Activated naive CD8-positive, alpha-beta T cell treated with anti-CD3 and anti-CD28 coated beads, Interleukin-2, amount 50 U/mL, for 24 hours (primary cell): Measurements from ENCODE around the gene S100A4.

Experiments
- ATAC-seq: fragments of 150-1000 bp; cut with Tn5 transposase; one replicate; pipeline ENCODE4 v1.10.0; 2021
- DNase-seq: peaks from one replicate; pipeline ENCODE4 v3.0.0; 2021
- H3K27ac Mint-ChIP-seq: one replicate; pipeline ENCODE4 v1.8.0; 2021; ENCODE audit warnings: mild to moderate bottlenecking, mixed read lengths
- H3K27me3 Mint-ChIP-seq: one replicate; pipeline ENCODE4 v1.8.0; 2021; ENCODE audit warnings: mixed read lengths
- H3K36me3 Mint-ChIP-seq: one replicate; pipeline ENCODE4 v1.8.0; 2021; ENCODE audit warnings: low read depth, mixed read lengths
- H3K4me1 Mint-ChIP-seq: one replicate; pipeline ENCODE4 v1.8.0; 2021; ENCODE audit warnings: mixed read lengths
- H3K4me3 Mint-ChIP-seq: one replicate; pipeline ENCODE4 v1.8.0; 2021; ENCODE audit warnings: mild to moderate bottlenecking, moderate library complexity, mixed read lengths
- H3K9me3 Mint-ChIP-seq: one replicate; pipeline ENCODE4 v1.8.0; 2021; ENCODE audit warnings: mixed read lengths

S100A4 gene

GRCh38 chr1:153561466-153561985 is 15.9 kb upstream of the S100A4 start:
- H3K4me3 Mint-ChIP-seq: no peak overlapping the region
- ATAC-seq (no peak), DNase-seq (no peak)
- H3K4me1 Mint-ChIP-seq: peaks cover 16% of the 10 kb centered on the region
- no peak overlapping the region for H3K27ac Mint-ChIP-seq
- H3K36me3 Mint-ChIP-seq: no peaks in the 10 kb centered on the region
- H3K27me3 Mint-ChIP-seq: no peaks in the 10 kb centered on the region
- H3K9me3 Mint-ChIP-seq: no peaks in the 10 kb centered on the region

GRCh38 chr1:153560771-153561465 is 15.3 kb upstream of the S100A4 start:
- Mint-ChIP-seq H3K4me1 (peaks cover 12% of the 10 kb centered on the region), H3K4me3 (no peak overlapping the region), H3K27me3 (no peaks in the 10 kb centered on the region), H3K36me3 (no peaks in the 10 kb centered on the region), H3K27ac (no peak overlapping the region), H3K9me3 (no peaks in the 10 kb centered on the region)
- no peak for ATAC-seq
- no peak for DNase-seq

- H3K27me3 Mint-ChIP-seq: no peaks in the 10 kb centered on the region
These were observed 14.6 kb upstream of the S100A4 start for GRCh38 chr1:153560241-153560640.

GRCh38 chr1:153557877-153558276 is 12.3 kb upstream of the S100A4 start:
- ATAC-seq: no peak
- no peak overlapping the region for H3K4me3 Mint-ChIP-seq
- no peaks in the 10 kb centered on the region for H3K27me3 Mint-ChIP-seq
- H3K4me1 Mint-ChIP-seq: no peaks in the 10 kb centered on the region
- H3K36me3 Mint-ChIP-seq: no peaks in the 10 kb centered on the region
- H3K27ac Mint-ChIP-seq: no peak overlapping the region
- DNase-seq: no peak
- no peaks in the 10 kb centered on the region for H3K9me3 Mint-ChIP-seq

More at GRCh38 chr1:153560241-153560640, 14.6 kb upstream of the S100A4 start:
- H3K9me3 Mint-ChIP-seq: no peaks in the 10 kb centered on the region
- DNase-seq (no peak), ATAC-seq (no peak)
- H3K27ac Mint-ChIP-seq: no peak overlapping the region
- H3K36me3 Mint-ChIP-seq: no peaks in the 10 kb centered on the region
- peaks cover 5% of the 10 kb centered on the region for H3K4me1 Mint-ChIP-seq
- no peak overlapping the region for H3K4me3 Mint-ChIP-seq

- H3K27me3 Mint-ChIP-seq: no peaks in the 10 kb centered on the region
- no peaks in the 10 kb centered on the region for H3K4me1 Mint-ChIP-seq
- no peaks in the 10 kb centered on the region for H3K9me3 Mint-ChIP-seq
- ATAC-seq: no peak
- no peaks in the 10 kb centered on the region for H3K36me3 Mint-ChIP-seq
- no peak for DNase-seq
- H3K27ac Mint-ChIP-seq: no peak overlapping the region
- H3K4me3 Mint-ChIP-seq: no peak overlapping the region
These were observed 10.7 kb upstream of the S100A4 start for GRCh38 chr1:153556348-153556747.

GRCh38 chr1:153553830-153554541 is 8.4 kb upstream of the S100A4 start:
- Mint-ChIP-seq H3K27ac (no peak overlapping the region), H3K27me3 (no peaks in the 10 kb centered on the region), H3K36me3 (no peaks in the 10 kb centered on the region), H3K4me3 (no peak overlapping the region), H3K4me1 (no peaks in the 10 kb centered on the region), H3K9me3 (no peaks in the 10 kb centered on the region)
- no peak for ATAC-seq
- no peak for DNase-seq

GRCh38 chr1:153553096-153553495 is 7.5 kb upstream of the S100A4 start:
- Mint-ChIP-seq H3K36me3 (no peaks in the 10 kb centered on the region), H3K4me1 (peaks cover 6% of the 10 kb centered on the region), H3K4me3 (no peak overlapping the region), H3K27me3 (no peaks in the 10 kb centered on the region), H3K27ac (no peak overlapping the region), H3K9me3 (no peaks in the 10 kb centered on the region)
- no peak for DNase-seq
- no peak for ATAC-seq

GRCh38 chr1:153552335-153552734 is 6.7 kb upstream of the S100A4 start:
- H3K4me3 Mint-ChIP-seq: no peak overlapping the region
- H3K27ac Mint-ChIP-seq: no peak overlapping the region
- DNase-seq (no peak), ATAC-seq (no peak)
- no peaks in the 10 kb centered on the region for H3K36me3 Mint-ChIP-seq
- no peaks in the 10 kb centered on the region for H3K27me3 Mint-ChIP-seq
- H3K4me1 Mint-ChIP-seq: peaks cover 6% of the 10 kb centered on the region
- no peaks in the 10 kb centered on the region for H3K9me3 Mint-ChIP-seq

GRCh38 chr1:153550827-153551500 is 5.4 kb upstream of the S100A4 start:
- Mint-ChIP-seq H3K9me3 (no peaks in the 10 kb centered on the region), H3K4me3 (no peak overlapping the region), H3K27ac (no peak overlapping the region), H3K27me3 (no peaks in the 10 kb centered on the region), H3K36me3 (no peaks in the 10 kb centered on the region), H3K4me1 (peaks cover 13% of the 10 kb centered on the region)
- ATAC-seq: no peak
- DNase-seq: no peak

- no peaks in the 10 kb centered on the region for H3K27me3 Mint-ChIP-seq
- H3K9me3 Mint-ChIP-seq: no peaks in the 10 kb centered on the region
- H3K4me3 Mint-ChIP-seq: no peak overlapping the region
- ATAC-seq (no peak), DNase-seq (no peak)
- peaks cover 19% of the 10 kb centered on the region for H3K4me1 Mint-ChIP-seq
- no peaks in the 10 kb centered on the region for H3K36me3 Mint-ChIP-seq
- no peak overlapping the region for H3K27ac Mint-ChIP-seq
These were observed 4.8 kb upstream of the S100A4 start for GRCh38 chr1:153550398-153550758.

GRCh38 chr1:153549741-153550397 is 4.3 kb upstream of the S100A4 start:
- H3K27ac Mint-ChIP-seq: no peak overlapping the region
- ATAC-seq (no peak), DNase-seq (no peak)
- H3K27me3 Mint-ChIP-seq: no peaks in the 10 kb centered on the region
- H3K36me3 Mint-ChIP-seq: peaks cover 1% of the 10 kb centered on the region
- peaks cover 24% of the 10 kb centered on the region for H3K4me1 Mint-ChIP-seq
- H3K9me3 Mint-ChIP-seq: no peaks in the 10 kb centered on the region
- no peak overlapping the region for H3K4me3 Mint-ChIP-seq

- peaks cover 33% of the 10 kb centered on the region for H3K4me1 Mint-ChIP-seq
- ATAC-seq (no peak), DNase-seq (no peak)
- no peak within 1 kb of the TSS for H3K4me3 Mint-ChIP-seq
- H3K27ac Mint-ChIP-seq: no peak within 1 kb of the TSS
- H3K36me3 Mint-ChIP-seq: peaks cover 7% of the 10 kb centered on the region
- H3K9me3 Mint-ChIP-seq: no peaks in the 10 kb centered on the region
- H3K27me3 Mint-ChIP-seq: no peaks in the 10 kb centered on the region
These were observed 3.4 kb upstream of the S100A4 start, which contains the start of gene S100A3 for GRCh38 chr1:153548722-153549688. TSS of gene S100A3 (minus strand) at chr1:153549258. CDS start at chr1:153548485, 773 bp downstream.

GRCh38 chr1:153547560-153548551 is 2.2 kb upstream of the S100A4 start:
- ATAC-seq: no peak
- H3K4me3 Mint-ChIP-seq: no peak overlapping the region
- no peaks in the 10 kb centered on the region for H3K27me3 Mint-ChIP-seq
- H3K27ac Mint-ChIP-seq: no peak overlapping the region
- no peaks in the 10 kb centered on the region for H3K9me3 Mint-ChIP-seq
- peaks cover 12% of the 10 kb centered on the region for H3K36me3 Mint-ChIP-seq
- no peak for DNase-seq
- peaks cover 45% of the 10 kb centered on the region for H3K4me1 Mint-ChIP-seq
